PC-3 (cell line): Measurements from ENCODE around the gene CEL. TPM values are rescaled to one million over a fixed set of nuclear protein-coding genes. Genes with fewer than 3 reads are reported as not detected.

Experiments
- ATAC-seq: fragments of 200-7000 bp; cut with Tn5 transposase; 2 replicates; pipeline ENCODE4 v1.9.1; 2020; ENCODE audit warnings: mild to moderate bottlenecking, moderate library complexity
- BruUV-seq: library from RNA; stranded (reverse); fragments of 400-500 nt; replicated peaks from 2 replicates; lab custom pipeline; 2021; lab: Mats Ljungman, UMichigan
- CTCF ChIA-PET: fragments of 300-600 bp; sonication (Branson Sonifier 250); formaldehyde crosslinking; loops from one replicate; lab custom pipeline; 2022; ENCODE audit warnings: antibody characterized with exemption; lab: Charles Lee
- POLR2A ChIA-PET: fragments of 300-600 bp; sonication (Branson Sonifier 250); formaldehyde crosslinking; loops from one replicate; lab custom pipeline; 2022; ENCODE audit warnings: antibody characterized with exemption; ENCODE audit not compliant: unreplicated experiment; lab: Charles Lee
- DNase-seq: peaks from one replicate; pipeline ENCODE4 v3.0.0-alpha.2; 2015
- H2AFZ ChIP-seq: fragments of 300-600 bp; sonication (generic); 2 replicates; pipeline ENCODE4 v1.6.0; 2016; ENCODE audit warnings: antibody characterized with exemption, low read length
- H3F3A ChIP-seq: fragments of 300-600 bp; sonication (generic); one replicate; pipeline ENCODE4 v1.6.0; 2017; ENCODE audit warnings: antibody characterized with exemption, low read length, control low read depth, mild to moderate bottlenecking; ENCODE audit not compliant: unreplicated experiment
- H3K27ac ChIP-seq: fragments of 300-600 bp; sonication (generic); 2 replicates; pipeline ENCODE4 v1.5.1; 2016; ENCODE audit warnings: mild to moderate bottlenecking, low read length
- H3K27me3 ChIP-seq: fragments of 300-600 bp; sonication (generic); 2 replicates; pipeline ENCODE4 v1.6.1; 2016; ENCODE audit warnings: low read length, mixed read lengths
- H3K36me3 ChIP-seq: fragments of 300-600 bp; sonication (generic); 2 replicates; pipeline ENCODE4 v1.6.1; 2016; ENCODE audit warnings: low read depth, mixed run types, low read length, mixed read lengths
- H3K4me1 ChIP-seq: fragments of 300-600 bp; sonication (generic); 2 replicates; pipeline ENCODE4 v1.5.1; 2016; ENCODE audit warnings: low read length; ENCODE audit not compliant: insufficient read depth
- H3K4me2 ChIP-seq: fragments of 300-600 bp; sonication (generic); 2 replicates; pipeline ENCODE4 v1.6.0; 2016; ENCODE audit warnings: low read length
- H3K4me3 ChIP-seq: fragments of 300-600 bp; sonication (generic); 2 replicates; pipeline ENCODE4 v1.5.1; 2016; ENCODE audit warnings: mild to moderate bottlenecking, low read length, mixed read lengths
- H3K79me2 ChIP-seq: fragments of 300-600 bp; sonication (generic); 2 replicates; pipeline ENCODE4 v1.6.1; 2017; ENCODE audit warnings: low read length, mixed read lengths
- H3K9ac ChIP-seq: fragments of 300-600 bp; sonication (generic); 2 replicates; pipeline ENCODE4 v1.6.0; 2016; ENCODE audit warnings: mild to moderate bottlenecking, low read length
- H3K9me2 ChIP-seq: fragments of 300-600 bp; sonication (generic); replicated peaks from 2 replicates; pipeline ENCODE4 v1.6.1; 2016; ENCODE audit warnings: mixed run types, low read length, mixed read lengths
- H3K9me3 ChIP-seq: fragments of 300-600 bp; sonication (generic); 2 replicates; pipeline ENCODE4 v1.6.1; 2016; ENCODE audit warnings: low read length, mixed read lengths
- H4K20me1 ChIP-seq: fragments of 300-600 bp; sonication (generic); 2 replicates; pipeline ENCODE4 v1.6.1; 2016; ENCODE audit warnings: low read length, mixed read lengths
- EZH2 ChIP-seq: fragments of 300-600 bp; sonication (generic); IDR thresholded peaks from one replicate; pipeline ENCODE4 v1.6.1; 2017; ENCODE audit warnings: antibody characterized with exemption, mild to moderate bottlenecking, low read length; ENCODE audit not compliant: unreplicated experiment
- EZH2phosphoT487 ChIP-seq: fragments of 300-600 bp; sonication (generic); IDR thresholded peaks from 2 replicates; pipeline ENCODE4 v1.6.1; 2018; ENCODE audit warnings: mild to moderate bottlenecking, antibody characterized with exemption, low read length, borderline replicate concordance
- intact Hi-C: fragments of 100-400 bp; cut with micrococcal nuclease; formaldehyde crosslinking; loops from 2 replicates; pipeline ENCODE4 v1.9.0; 2023
- total RNA-seq: library from RNA; depleted of rRNA; stranded (reverse); fragments of >200 nt; gene quantifications from 2 replicates; pipeline ENCODE4 v1.2.3, GENCODE V29; 2014
- TF ChIP-seq, protein P1 (sequence below): fragments of 300-600 bp; sonication (generic); conservative IDR thresholded peaks from 2 replicates; pipeline ENCODE4 v1.5.1; 2017; ENCODE audit warnings: antibody characterized with exemption, low read depth, mild to moderate bottlenecking, low read length

Gene CEL
- total RNA-seq, 1 experiment from 2014 or later, result 0.47 TPM

DNA sequence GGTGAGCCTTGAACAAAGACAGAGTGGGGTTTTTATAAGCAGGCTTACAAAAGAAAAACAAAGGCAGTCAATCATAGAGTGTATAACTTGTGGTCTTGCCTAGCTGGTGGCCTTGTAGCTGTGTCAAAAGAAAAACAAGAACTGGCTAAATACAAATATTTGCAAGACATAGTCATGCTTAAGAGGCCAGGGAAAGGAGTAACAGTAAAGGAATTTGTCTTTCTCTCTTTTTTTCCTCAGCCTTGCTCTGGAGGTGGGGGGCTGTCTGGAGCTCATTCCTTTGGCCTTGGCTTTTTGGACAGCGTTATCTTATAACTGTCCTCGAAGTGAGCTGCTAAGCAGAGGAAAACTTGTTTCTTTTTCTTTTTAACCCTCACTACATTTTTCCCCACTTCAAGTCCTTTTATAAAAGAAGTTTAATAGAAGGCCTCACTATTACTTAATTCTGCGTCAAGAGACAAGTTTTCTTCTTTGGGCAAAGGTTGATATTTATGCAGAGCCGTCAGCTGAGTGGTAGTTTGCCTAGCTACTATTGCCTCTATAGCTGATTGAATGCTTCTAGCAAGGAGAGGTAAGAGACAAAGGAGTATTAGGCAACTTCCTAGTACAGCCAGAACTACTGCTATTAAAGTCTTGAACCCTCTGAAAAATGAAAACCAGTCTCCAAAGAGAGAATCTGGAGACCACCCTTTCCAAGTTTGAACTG is 14.3 kb downstream of the CEL start:
- POLR2A ChIA-PET, result no interaction called here
- no peak overlapping the region for H3K4me2 ChIP-seq

DNA sequence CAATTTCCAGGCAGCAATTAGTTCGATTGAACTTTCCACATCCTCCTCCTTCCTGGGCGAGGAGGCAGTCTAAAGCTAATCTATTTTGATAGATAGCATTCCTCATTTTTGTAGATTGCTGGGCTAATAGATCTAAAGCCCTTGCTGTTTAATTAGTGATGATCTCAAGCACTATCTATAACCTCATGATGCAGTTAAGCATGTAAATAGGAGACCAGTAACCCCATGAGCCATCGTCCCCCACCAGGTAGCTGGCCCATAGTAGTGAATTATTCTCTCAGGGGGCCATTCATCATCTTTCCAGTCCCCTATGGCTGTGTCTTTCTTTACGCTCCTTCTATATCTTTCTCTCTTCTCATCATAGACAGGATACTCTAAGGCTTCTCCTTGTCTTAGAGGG is 14.9 kb downstream of the CEL start:
- Histone ChIP-seq H3K79me2 (no peaks in the 10 kb centered on the region), H3K27me3 (no peaks in the 10 kb centered on the region), H4K20me1 (no peaks in the 10 kb centered on the region), H3F3A (no peaks in the 10 kb centered on the region), H3K36me3 (no peaks in the 10 kb centered on the region), H3K27ac (no peak overlapping the region), H3K9me3 (no peaks in the 10 kb centered on the region), H3K9ac (no peak overlapping the region), H3K4me3 (no peak overlapping the region), H3K4me1 (no peaks in the 10 kb centered on the region), H3K9me2 (no peaks in the 10 kb centered on the region), H3K4me2 (no peak overlapping the region), H2AFZ (no peak overlapping the region)
- DNase-seq, result no peak
- intact Hi-C loops, result no loop called here
- TF ChIP-seq EZH2 (no peak), EZH2phosphoT487 (no peak)
- ChIA-PET CTCF (no interaction called here), POLR2A (no interaction called here)
- no TSS peak for BruUV-seq
- ATAC-seq, result no peak

More for the DNA sequence above, 14.3 kb downstream of the CEL start:
- Histone ChIP-seq H3K9me2 (no peaks in the 10 kb centered on the region), H3K79me2 (no peaks in the 10 kb centered on the region), H3F3A (no peaks in the 10 kb centered on the region), H3K27me3 (no peaks in the 10 kb centered on the region), H3K9me3 (no peaks in the 10 kb centered on the region), H3K4me1 (no peaks in the 10 kb centered on the region), H3K36me3 (no peaks in the 10 kb centered on the region), H3K27ac (no peak overlapping the region), H2AFZ (no peak overlapping the region), H4K20me1 (no peaks in the 10 kb centered on the region), H3K4me3 (no peak overlapping the region), H3K9ac (no peak overlapping the region)
- CTCF ChIA-PET, result no interaction called here
- intact Hi-C loops, result no loop called here
- TF ChIP-seq EZH2phosphoT487, result no peak
- no peak for TF ChIP-seq EZH2
- TF ChIP-seq, protein P1, sequence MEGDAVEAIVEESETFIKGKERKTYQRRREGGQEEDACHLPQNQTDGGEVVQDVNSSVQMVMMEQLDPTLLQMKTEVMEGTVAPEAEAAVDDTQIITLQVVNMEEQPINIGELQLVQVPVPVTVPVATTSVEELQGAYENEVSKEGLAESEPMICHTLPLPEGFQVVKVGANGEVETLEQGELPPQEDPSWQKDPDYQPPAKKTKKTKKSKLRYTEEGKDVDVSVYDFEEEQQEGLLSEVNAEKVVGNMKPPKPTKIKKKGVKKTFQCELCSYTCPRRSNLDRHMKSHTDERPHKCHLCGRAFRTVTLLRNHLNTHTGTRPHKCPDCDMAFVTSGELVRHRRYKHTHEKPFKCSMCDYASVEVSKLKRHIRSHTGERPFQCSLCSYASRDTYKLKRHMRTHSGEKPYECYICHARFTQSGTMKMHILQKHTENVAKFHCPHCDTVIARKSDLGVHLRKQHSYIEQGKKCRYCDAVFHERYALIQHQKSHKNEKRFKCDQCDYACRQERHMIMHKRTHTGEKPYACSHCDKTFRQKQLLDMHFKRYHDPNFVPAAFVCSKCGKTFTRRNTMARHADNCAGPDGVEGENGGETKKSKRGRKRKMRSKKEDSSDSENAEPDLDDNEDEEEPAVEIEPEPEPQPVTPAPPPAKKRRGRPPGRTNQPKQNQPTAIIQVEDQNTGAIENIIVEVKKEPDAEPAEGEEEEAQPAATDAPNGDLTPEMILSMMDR, result no peak
- BruUV-seq, result no TSS peak
- DNase-seq, result peak; percentile 27
- peak; percentile 45; the same call in 1 of the 2 replicates for ATAC-seq

DNA sequence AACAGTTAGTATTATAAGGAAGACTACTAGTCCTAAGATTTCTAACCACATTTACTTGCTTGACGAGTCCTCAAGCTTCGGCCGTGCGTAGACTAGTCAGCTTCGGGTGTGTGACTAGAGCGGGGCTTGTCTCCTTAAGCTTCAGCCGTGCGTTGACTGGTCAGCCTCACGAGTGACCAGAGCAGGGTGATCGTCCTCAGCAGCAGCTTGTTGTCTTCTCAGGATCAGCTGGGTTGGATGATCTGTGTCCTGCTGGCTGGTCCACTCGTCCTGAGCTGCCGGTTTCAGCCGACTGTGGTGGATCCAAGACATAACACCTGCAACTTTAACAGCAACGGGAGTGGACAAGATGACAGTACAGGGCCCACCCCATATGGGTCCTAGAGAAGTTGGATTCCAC is 16.7 kb downstream of the CEL start:
- no peak overlapping the region for H3K27ac ChIP-seq
- TF ChIP-seq, protein P1, result no peak
- TF ChIP-seq EZH2 (no peak), EZH2phosphoT487 (no peak)
- no peak overlapping the region for H3K4me3 ChIP-seq
- H2AFZ ChIP-seq, result no peak overlapping the region
- H3F3A ChIP-seq, result no peaks in the 10 kb centered on the region
- no peaks in the 10 kb centered on the region for H4K20me1 ChIP-seq
- no peaks in the 10 kb centered on the region for H3K9me2 ChIP-seq
- ATAC-seq (no peak), DNase-seq (no peak)
- no peaks in the 10 kb centered on the region for H3K79me2 ChIP-seq
- H3K4me2 ChIP-seq, result no peak overlapping the region
- ChIA-PET POLR2A (no interaction called here), CTCF (no interaction called here)
- no peak overlapping the region for H3K9ac ChIP-seq
- intact Hi-C loops, result no loop called here
- H3K4me1 ChIP-seq, result no peaks in the 10 kb centered on the region
- no TSS peak for BruUV-seq
- H3K9me3 ChIP-seq, result no peaks in the 10 kb centered on the region
- H3K27me3 ChIP-seq, result no peaks in the 10 kb centered on the region
- no peaks in the 10 kb centered on the region for H3K36me3 ChIP-seq
